HFFc6 (cell line): ENCODE data around the gene NTM. TPM values are rescaled to one million over a fixed set of nuclear protein-coding genes. Genes with fewer than 3 reads are reported as not detected.

ENCODE experiments used
- DNase-seq: peaks from one replicate; pipeline ENCODE4 v3.0.0-alpha.2; 2018
- H3K27ac Mint-ChIP-seq: 2 replicates; pipeline ENCODE4 v1.8.0; 2020; ENCODE audit warnings: mild to moderate bottlenecking, mixed read lengths
- H3K27me3 Mint-ChIP-seq: 2 replicates; pipeline ENCODE4 v1.8.0; 2021; ENCODE audit warnings: mild to moderate bottlenecking, moderate library complexity, mixed read lengths; ENCODE audit not compliant: insufficient read depth
- H3K36me3 Mint-ChIP-seq: 2 replicates; pipeline ENCODE4 v1.8.0; 2021; ENCODE audit warnings: low read depth, mixed read lengths
- H3K4me1 Mint-ChIP-seq: 2 replicates; pipeline ENCODE4 v1.8.0; 2020; ENCODE audit warnings: low read depth, mixed read lengths
- H3K4me3 Mint-ChIP-seq: 2 replicates; pipeline ENCODE4 v1.8.0; 2020; ENCODE audit warnings: mild to moderate bottlenecking, moderate library complexity, mixed read lengths
- H3K9me3 Mint-ChIP-seq: 2 replicates; pipeline ENCODE4 v1.8.0; 2020; ENCODE audit warnings: mild to moderate bottlenecking, mixed read lengths
- long read RNA-seq: library from polyadenylated mRNA; unstranded; transcript quantifications from one replicate; pipeline ENCODE4 v2.0.0, GENCODE V29; 2019
- total RNA-seq, 6 experiments: library from RNA; stranded (reverse); fragmentation: NEBNext Ultra II Directional; extraction: Animal tissue kit (Norgen Biotek cat#: 25700); gene quantifications; 2 replicates in 1 of 6; 3 replicates in 5 of 6; pipeline ENCODE4 v1.2.3, GENCODE V29; 2021
- TF ChIP-seq, protein P1 (sequence below): fragments of 200-600 bp; sonication (generic); IDR thresholded peaks from 2 replicates; pipeline ENCODE4 v1.5.0; 2021; ENCODE audit warnings: antibody characterized with exemption, mild to moderate bottlenecking

Gene NTM
- total RNA-seq: 10 to 100 TPM; 18.3 to 23.6 (median 21.7) TPM
- long read RNA-seq, partial matches to known transcripts: 0 of 3 reads
- long read RNA-seq, other reads (novel, unspliced or antisense): 3 of 3 reads

DNA sequence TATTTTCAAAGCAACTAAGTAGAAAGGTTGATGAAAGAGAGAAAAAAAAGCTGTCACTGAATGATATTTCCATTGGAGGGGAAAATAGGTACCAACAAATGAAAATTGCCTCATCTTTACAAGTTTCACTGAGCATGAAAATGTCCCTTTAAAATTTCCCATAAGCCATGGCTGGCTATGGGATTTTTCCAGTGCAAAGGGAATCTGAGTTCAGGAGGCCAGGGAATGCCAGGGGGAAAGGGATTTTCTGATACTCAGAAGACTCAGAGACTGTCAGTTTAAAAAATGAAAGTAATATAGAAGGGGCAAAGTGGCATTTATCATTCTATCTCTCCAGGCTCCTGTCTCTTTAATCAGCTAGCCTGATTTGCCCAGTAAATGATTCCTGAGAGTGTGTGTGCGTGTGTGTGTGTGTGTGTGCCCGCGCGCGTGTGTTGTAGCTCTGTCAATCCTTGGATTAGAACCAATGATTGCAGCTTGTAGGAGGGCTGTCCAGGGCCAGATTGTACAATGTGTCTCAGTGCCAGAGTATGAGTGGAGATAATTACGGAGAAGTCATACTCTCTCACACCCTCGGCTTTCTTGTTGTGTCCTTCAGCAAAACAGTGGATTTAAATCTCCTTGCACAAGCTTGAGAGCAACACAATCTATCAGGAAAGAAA lies at the start of gene NTM:
NTM (plus strand) TSS at position 526 of the 662 bp plus-strand sequence.
- Mint-ChIP-seq H3K27ac (no peak within 1 kb of the TSS), H3K36me3 (no peaks in the 10 kb centered on the region), H3K27me3 (peaks cover 18% of the 10 kb centered on the region), H3K4me1 (no peaks in the 10 kb centered on the region), H3K9me3 (no peaks in the 10 kb centered on the region), H3K4me3 (no peak within 1 kb of the TSS)
- DNase-seq: peak; percentile 11
- TF ChIP-seq, protein P1, sequence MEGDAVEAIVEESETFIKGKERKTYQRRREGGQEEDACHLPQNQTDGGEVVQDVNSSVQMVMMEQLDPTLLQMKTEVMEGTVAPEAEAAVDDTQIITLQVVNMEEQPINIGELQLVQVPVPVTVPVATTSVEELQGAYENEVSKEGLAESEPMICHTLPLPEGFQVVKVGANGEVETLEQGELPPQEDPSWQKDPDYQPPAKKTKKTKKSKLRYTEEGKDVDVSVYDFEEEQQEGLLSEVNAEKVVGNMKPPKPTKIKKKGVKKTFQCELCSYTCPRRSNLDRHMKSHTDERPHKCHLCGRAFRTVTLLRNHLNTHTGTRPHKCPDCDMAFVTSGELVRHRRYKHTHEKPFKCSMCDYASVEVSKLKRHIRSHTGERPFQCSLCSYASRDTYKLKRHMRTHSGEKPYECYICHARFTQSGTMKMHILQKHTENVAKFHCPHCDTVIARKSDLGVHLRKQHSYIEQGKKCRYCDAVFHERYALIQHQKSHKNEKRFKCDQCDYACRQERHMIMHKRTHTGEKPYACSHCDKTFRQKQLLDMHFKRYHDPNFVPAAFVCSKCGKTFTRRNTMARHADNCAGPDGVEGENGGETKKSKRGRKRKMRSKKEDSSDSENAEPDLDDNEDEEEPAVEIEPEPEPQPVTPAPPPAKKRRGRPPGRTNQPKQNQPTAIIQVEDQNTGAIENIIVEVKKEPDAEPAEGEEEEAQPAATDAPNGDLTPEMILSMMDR: no peak

DNA sequence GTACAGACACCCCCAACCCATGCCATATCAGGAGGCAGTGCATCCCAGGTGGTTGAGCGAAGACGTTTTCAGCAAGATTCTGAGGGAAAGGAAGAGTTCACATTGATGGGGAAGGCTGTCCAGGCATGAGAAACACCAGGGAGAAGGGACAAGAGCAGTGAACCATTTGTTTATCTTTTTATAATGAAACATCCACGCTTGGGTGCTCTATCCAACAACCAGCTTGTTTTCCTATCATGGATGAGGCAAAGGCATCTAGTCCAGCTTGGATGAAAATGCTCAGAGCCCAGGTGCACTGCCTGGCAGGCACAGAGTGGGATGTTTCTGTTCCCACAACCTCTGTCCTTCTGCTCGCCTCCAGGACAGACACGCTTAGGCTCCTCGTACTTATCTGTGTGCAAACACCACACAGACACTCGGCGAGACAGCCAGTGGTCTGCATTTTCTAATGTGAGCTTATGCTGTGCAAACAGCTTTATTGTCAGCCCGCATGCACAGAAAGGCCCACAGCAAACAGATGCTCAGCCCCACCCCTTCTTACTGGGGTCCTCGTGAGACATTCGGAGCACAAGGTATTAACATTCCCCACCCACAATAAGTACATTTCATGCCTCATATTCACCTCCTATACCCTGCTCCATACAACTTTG lies 45.4 kb upstream of the NTM start:
- H3K27ac Mint-ChIP-seq: no peak overlapping the region
- DNase-seq: no peak
- H3K9me3 Mint-ChIP-seq: no peaks in the 10 kb centered on the region; the same call in 1 of the 2 replicates
- H3K36me3 Mint-ChIP-seq: no peaks in the 10 kb centered on the region
- TF ChIP-seq, protein P1: no peak
- H3K4me3 Mint-ChIP-seq: no peak overlapping the region
- peaks cover 3% of the 10 kb centered on the region for H3K27me3 Mint-ChIP-seq
- H3K4me1 Mint-ChIP-seq: peaks cover 7% of the 10 kb centered on the region; the same call in 1 of the 2 replicates

DNA sequence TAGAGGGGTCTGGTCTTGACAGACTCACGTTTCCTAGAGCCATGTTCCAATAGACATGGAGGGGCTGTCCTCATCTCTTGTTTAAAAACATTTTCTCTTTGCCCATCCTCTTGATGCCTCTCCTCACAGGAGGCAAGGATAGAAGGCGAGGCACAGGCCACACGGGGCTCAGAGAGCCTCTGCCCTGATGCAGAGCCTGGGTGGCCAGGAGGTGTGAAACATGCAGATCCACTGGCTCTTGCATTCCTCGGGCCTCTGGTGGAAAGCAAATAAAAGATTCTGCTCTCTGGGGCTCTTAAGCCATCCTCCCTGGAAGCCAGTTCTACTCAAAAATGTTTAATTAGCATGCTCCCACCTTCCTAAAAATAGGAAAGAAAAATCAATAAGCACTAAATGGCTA lies 43.6 kb upstream of the NTM start:
- Mint-ChIP-seq H3K4me1 (peaks cover 7% of the 10 kb centered on the region; the same call in 1 of the 2 replicates), H3K27me3 (peaks cover 8% of the 10 kb centered on the region), H3K9me3 (no peaks in the 10 kb centered on the region; the same call in 1 of the 2 replicates), H3K4me3 (no peak overlapping the region), H3K36me3 (no peaks in the 10 kb centered on the region), H3K27ac (no peak overlapping the region)
- TF ChIP-seq, protein P1: no peak
- no peak for DNase-seq

DNA sequence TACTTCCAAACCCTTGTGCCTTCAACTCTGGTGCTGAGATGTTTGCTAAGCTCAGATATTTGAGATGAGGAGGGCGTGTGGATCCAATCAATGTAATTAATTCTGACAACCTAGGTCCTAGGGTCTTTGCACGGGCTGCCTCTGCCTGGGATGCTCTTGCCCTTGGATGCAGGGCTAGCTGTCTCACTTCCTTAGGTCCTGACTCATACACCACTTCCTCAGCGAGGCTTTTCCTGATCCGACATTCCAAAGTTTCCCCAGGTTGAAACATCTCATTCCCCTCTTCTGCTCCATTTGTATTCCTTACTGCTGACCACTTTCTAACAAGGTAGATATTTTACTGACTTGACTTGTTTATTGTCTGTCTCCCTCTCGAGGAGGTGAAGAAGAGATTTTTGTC lies 43.0 kb upstream of the NTM start:
- no peak for DNase-seq
- TF ChIP-seq, protein P1: no peak
- Mint-ChIP-seq H3K27me3 (peaks cover 10% of the 10 kb centered on the region), H3K27ac (no peak overlapping the region), H3K4me3 (no peak overlapping the region), H3K4me1 (peaks cover 7% of the 10 kb centered on the region; the same call in 1 of the 2 replicates), H3K9me3 (no peaks in the 10 kb centered on the region; the same call in 1 of the 2 replicates), H3K36me3 (no peaks in the 10 kb centered on the region)

DNA sequence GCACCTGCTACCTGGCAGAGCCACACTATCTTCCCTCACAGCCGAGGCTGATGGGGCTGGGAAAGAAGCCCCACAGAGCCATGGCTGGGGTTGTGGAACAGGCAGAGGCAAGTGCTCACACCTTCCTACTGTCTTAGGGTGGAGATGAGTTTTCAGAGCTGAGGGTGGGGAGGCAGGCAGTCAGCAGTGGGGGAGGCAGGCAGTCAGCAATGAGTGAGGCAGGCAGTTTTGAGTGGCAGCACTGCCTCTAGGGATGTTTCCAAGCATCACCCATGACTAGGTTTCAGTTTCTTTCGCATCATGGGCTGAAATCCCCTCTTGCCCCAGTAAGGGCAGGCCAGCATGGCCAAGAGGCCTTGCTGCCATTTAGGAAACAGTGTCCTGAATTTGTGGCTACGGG lies 41.6 kb upstream of the NTM start:
- H3K36me3 Mint-ChIP-seq: no peaks in the 10 kb centered on the region
- no peak overlapping the region for H3K4me3 Mint-ChIP-seq
- H3K9me3 Mint-ChIP-seq: no peaks in the 10 kb centered on the region; the same call in 1 of the 2 replicates
- no peak for DNase-seq
- H3K27ac Mint-ChIP-seq: no peak overlapping the region
- H3K4me1 Mint-ChIP-seq: peaks cover 7% of the 10 kb centered on the region; the same call in 1 of the 2 replicates
- TF ChIP-seq, protein P1: no peak
- peaks cover 13% of the 10 kb centered on the region for H3K27me3 Mint-ChIP-seq
